RWPE2 (cell line): ENCODE data around the gene CALR3.
A peak's percentile ranks its signal among the peaks of the same experiment; 100 is the strongest.
"Not testable (repeated sequence)": the region's sequence is repeated elsewhere in the genome, so short reads cannot be mapped to it uniquely, and the experiment has no call there.

Source experiments
- ATAC-seq: fragments of 200-7000 bp; cut with Tn5 transposase; 3 replicates; pipeline ENCODE4 v1.9.1; 2021; ENCODE audit warnings: low read depth
- DNase-seq: peaks from one replicate; pipeline ENCODE4 v3.0.0-alpha.2; 2020; ENCODE audit warnings: low spot score
- H3K27ac ChIP-seq: fragments of 450-650 bp; 2 replicates; pipeline ENCODE4 v1.5.1; 2017; ENCODE audit warnings: mild to moderate bottlenecking; ENCODE audit not compliant: poor library complexity, severe bottlenecking
- H3K27me3 ChIP-seq: fragments of 250-450 bp; sonication (Bioruptor Pico); 2 replicates; pipeline ENCODE4 v1.5.1; 2021; ENCODE audit warnings: mild to moderate bottlenecking, moderate library complexity; ENCODE audit not compliant: insufficient read depth, poor library complexity, severe bottlenecking
- H3K36me3 ChIP-seq: fragments of 250-450 bp; sonication (Bioruptor Pico); 2 replicates; pipeline ENCODE4 v1.5.1; 2020; ENCODE audit warnings: low read depth, mild to moderate bottlenecking, moderate library complexity
- H3K4me1 ChIP-seq: fragments of 250-450 bp; sonication (Bioruptor Pico); 2 replicates; pipeline ENCODE4 v1.5.1; 2021; ENCODE audit warnings: mild to moderate bottlenecking, moderate library complexity; ENCODE audit not compliant: insufficient read depth, poor library complexity, severe bottlenecking
- H3K4me3 ChIP-seq: fragments of 250-450 bp; sonication (Bioruptor Pico); 2 replicates; pipeline ENCODE4 v1.5.1; 2021; ENCODE audit warnings: mild to moderate bottlenecking, moderate library complexity; ENCODE audit not compliant: severe bottlenecking
- H3K9me3 ChIP-seq: fragments of 250-450 bp; sonication (Bioruptor Pico); 2 replicates; pipeline ENCODE4 v1.5.1; 2021; ENCODE audit warnings: mild to moderate bottlenecking, moderate library complexity; ENCODE audit not compliant: severe bottlenecking
- CTCF ChIP-seq: fragments of 450-650 bp; IDR thresholded peaks from one replicate; pipeline ENCODE4 v1.5.1; 2017; ENCODE audit warnings: mild to moderate bottlenecking, moderate library complexity; ENCODE audit not compliant: poor library complexity, severe bottlenecking

CALR3 gene

GRCh38 chr19:16476401-16476800, 19.6 kb downstream of the CALR3 start:
- TF ChIP-seq CTCF: no peak
- Histone ChIP-seq H3K27ac (no peak overlapping the region), H3K27me3 (no peaks in the 10 kb centered on the region), H3K9me3 (peaks cover 4% of the 10 kb centered on the region), H3K36me3 (no peaks in the 10 kb centered on the region), H3K4me1 (no peaks in the 10 kb centered on the region), H3K4me3 (no peak overlapping the region)
- DNase-seq: no peak
- no peak for ATAC-seq

GRCh38 chr19:16473875-16474392, 22.0 kb downstream of the CALR3 start:
- ATAC-seq (no peak), DNase-seq (no peak)
- Histone ChIP-seq H3K9me3 (peaks cover 4% of the 10 kb centered on the region), H3K36me3 (no peaks in the 10 kb centered on the region), H3K27ac (no peak overlapping the region), H3K27me3 (no peaks in the 10 kb centered on the region), H3K4me1 (peaks cover 4% of the 10 kb centered on the region), H3K4me3 (no peak overlapping the region)
- TF ChIP-seq CTCF: no peak

- no peak overlapping the region for H3K4me3 ChIP-seq
- H3K4me1 ChIP-seq: peaks cover 4% of the 10 kb centered on the region
- TF ChIP-seq CTCF: no peak
- no peaks in the 10 kb centered on the region for H3K27me3 ChIP-seq
- no peak overlapping the region for H3K27ac ChIP-seq
- no peaks in the 10 kb centered on the region for H3K36me3 ChIP-seq
- peaks cover 4% of the 10 kb centered on the region for H3K9me3 ChIP-seq
- DNase-seq: no peak
- ATAC-seq: no peak
These were observed 23.0 kb downstream of the CALR3 start for GRCh38 chr19:16472992-16473391.

- DNase-seq: not testable (repeated sequence)
These were observed 23.4 kb downstream of the CALR3 start for GRCh38 chr19:16472559-16472899.

GRCh38 chr19:16470911-16471811, 24.8 kb downstream of the CALR3 start:
- Histone ChIP-seq H3K9me3 (peaks cover 4% of the 10 kb centered on the region), H3K27ac (peak overlapping the region; percentile 38), H3K4me3 (peak overlapping the region; percentile 79), H3K27me3 (no peaks in the 10 kb centered on the region), H3K36me3 (no peaks in the 10 kb centered on the region), H3K4me1 (peaks cover 4% of the 10 kb centered on the region)
- TF ChIP-seq CTCF: no peak
- ATAC-seq (peak; percentile 11; the same call in 2 of the 3 replicates), DNase-seq (no peak)

More at GRCh38 chr19:16472559-16472899, 23.4 kb downstream of the CALR3 start:
- not testable (repeated sequence) for H3K27ac ChIP-seq, ATAC-seq, H3K9me3 ChIP-seq, H3K36me3 ChIP-seq, H3K27me3 ChIP-seq, H3K4me1 ChIP-seq
- H3K4me3 ChIP-seq: peak overlapping the region; percentile 79
